HEK293 (cell line): ENCODE results near the gene SMTNL2.

Source experiments
- CTCF ChIA-PET: fragments of 350-600 bp; formaldehyde crosslinking; extraction: SDS; loops from one replicate; lab custom pipeline; 2021; ENCODE audit warnings: antibody characterized with exemption; lab: Yijun Ruan, JAX
- POLR2A ChIA-PET: fragments of 300-600 bp; formaldehyde crosslinking; extraction: SDS; loops from one replicate; lab custom pipeline; 2020; ENCODE audit warnings: antibody characterized with exemption, inconsistent platforms; lab: Yijun Ruan, JAX
- H3K27ac ChIP-seq: fragments of 200-500 bp; sonication (Bioruptor generic); 2 replicates; pipeline ENCODE4 v1.5.1; 2014; ENCODE audit warnings: low read depth, low read length, control low read depth, inconsistent platforms; ENCODE audit errors: extremely low read depth
- H3K36me3 ChIP-seq, 2 experiments: fragments of 200-500 bp in 1 of 2; sonication (Bioruptor generic) in 1 of 2; 1 replicate in 1 of 2; 2 replicates in 1 of 2; pipeline ENCODE4 v1.5.1; 2014 to 2017; ENCODE audit warnings: inconsistent platforms in 2 of 2, low read length in 2 of 2; ENCODE audit not compliant: control insufficient read depth in 2 of 2, insufficient read depth in 1 of 2
- H3K4me1 ChIP-seq: fragments of 200-500 bp; sonication (Bioruptor generic); 2 replicates; pipeline ENCODE4 v1.5.1; 2014; ENCODE audit warnings: mild to moderate bottlenecking, low read length, inconsistent platforms; ENCODE audit not compliant: control insufficient read depth, insufficient read depth
- H3K4me3 ChIP-seq: 2 replicates; pipeline ENCODE4 v1.5.1; 2011; ENCODE audit warnings: low read depth, mild to moderate bottlenecking, control low read depth, low read length, moderate library complexity
- H3K9me3 ChIP-seq: fragments of 200-500 bp; sonication (Bioruptor generic); 2 replicates; pipeline ENCODE4 v1.5.1; 2014; ENCODE audit warnings: low read depth, low read length, inconsistent platforms; ENCODE audit not compliant: control insufficient read depth, insufficient read depth
- GFI1B ChIP-seq: fragments of 450-650 bp; formaldehyde crosslinking; IDR thresholded peaks from 2 replicates; pipeline ENCODE4 v1.5.1; 2016; ENCODE audit warnings: missing biosample characterization, missing genetic modification characterization
- GLIS1 ChIP-seq: fragments of 450-650 bp; formaldehyde crosslinking; IDR thresholded peaks from 2 replicates; pipeline ENCODE4 v1.5.1; 2016; ENCODE audit warnings: missing biosample characterization, missing genetic modification characterization
- GLIS2 ChIP-seq: fragments of 450-650 bp; formaldehyde crosslinking; IDR thresholded peaks from 2 replicates; pipeline ENCODE4 v1.5.1; 2016; ENCODE audit warnings: missing biosample characterization, missing genetic modification characterization
- KLF17 ChIP-seq: fragments of 450-650 bp; formaldehyde crosslinking; IDR thresholded peaks from 2 replicates; pipeline ENCODE4 v1.5.1; 2016; ENCODE audit warnings: missing biosample characterization, missing genetic modification characterization
- SCRT2 ChIP-seq: fragments of 450-650 bp; formaldehyde crosslinking; IDR thresholded peaks from 2 replicates; pipeline ENCODE4 v1.5.1; 2016; ENCODE audit warnings: missing biosample characterization, missing genetic modification characterization
- ZBTB20 ChIP-seq: fragments of 450-650 bp; formaldehyde crosslinking; IDR thresholded peaks from 2 replicates; pipeline ENCODE4 v1.5.1; 2016; ENCODE audit warnings: missing biosample characterization, missing genetic modification characterization
- ZBTB6 ChIP-seq: fragments of 450-650 bp; formaldehyde crosslinking; IDR thresholded peaks from 2 replicates; pipeline ENCODE4 v1.5.1; 2017; ENCODE audit warnings: missing biosample characterization, missing genetic modification characterization
- ZBTB8A ChIP-seq: fragments of 450-650 bp; formaldehyde crosslinking; IDR thresholded peaks from 2 replicates; pipeline ENCODE4 v1.5.1; 2016; ENCODE audit warnings: missing biosample characterization, missing genetic modification characterization
- ZIC2 ChIP-seq: fragments of 450-650 bp; formaldehyde crosslinking; IDR thresholded peaks from 2 replicates; pipeline ENCODE4 v1.5.1; 2016; ENCODE audit warnings: missing biosample characterization, missing genetic modification characterization
- ZNF121 ChIP-seq: fragments of 450-650 bp; formaldehyde crosslinking; IDR thresholded peaks from 2 replicates; pipeline ENCODE4 v1.5.1; 2016; ENCODE audit warnings: missing biosample characterization, missing genetic modification characterization
- ZNF132 ChIP-seq: fragments of 450-650 bp; formaldehyde crosslinking; IDR thresholded peaks from 2 replicates; pipeline ENCODE4 v1.5.1; 2017; ENCODE audit warnings: missing biosample characterization, missing genetic modification characterization, borderline replicate concordance
- ZNF133 ChIP-seq: fragments of 450-650 bp; formaldehyde crosslinking; IDR thresholded peaks from 2 replicates; pipeline ENCODE4 v1.5.1; 2016; ENCODE audit warnings: missing biosample characterization, missing genetic modification characterization
- ZNF146 ChIP-seq: fragments of 450-650 bp; formaldehyde crosslinking; IDR thresholded peaks from 2 replicates; pipeline ENCODE4 v1.5.1; 2016; ENCODE audit warnings: missing biosample characterization, missing genetic modification characterization
- ZNF157 ChIP-seq: fragments of 450-650 bp; formaldehyde crosslinking; IDR thresholded peaks from 2 replicates; pipeline ENCODE4 v1.5.1; 2016; ENCODE audit warnings: missing biosample characterization, missing genetic modification characterization
- ZNF23 ChIP-seq: fragments of 450-650 bp; formaldehyde crosslinking; IDR thresholded peaks from 2 replicates; pipeline ENCODE4 v1.5.1; 2016; ENCODE audit warnings: missing biosample characterization, missing genetic modification characterization, borderline replicate concordance
- ZNF24 ChIP-seq: fragments of 450-650 bp; formaldehyde crosslinking; IDR thresholded peaks from 2 replicates; pipeline ENCODE4 v1.5.1; 2016; ENCODE audit warnings: missing biosample characterization, missing genetic modification characterization
- ZNF366 ChIP-seq: fragments of 450-650 bp; formaldehyde crosslinking; conservative IDR thresholded peaks from 2 replicates; pipeline ENCODE4 v1.5.1; 2016; ENCODE audit warnings: missing biosample characterization, missing genetic modification characterization
- ZNF37A ChIP-seq: fragments of 450-650 bp; IDR thresholded peaks from 2 replicates; pipeline ENCODE4 v1.5.1; 2018; ENCODE audit warnings: missing biosample characterization, missing genetic modification characterization
- ZNF426 ChIP-seq: fragments of 450-650 bp; formaldehyde crosslinking; IDR thresholded peaks from 2 replicates; pipeline ENCODE4 v1.5.1; 2017; ENCODE audit warnings: missing biosample characterization, missing genetic modification characterization, mild to moderate bottlenecking, inconsistent platforms, moderate library complexity
- ZNF645 ChIP-seq: fragments of 450-650 bp; formaldehyde crosslinking; IDR thresholded peaks from 2 replicates; pipeline ENCODE4; 2016; ENCODE audit warnings: missing biosample characterization, missing genetic modification characterization
- TF ChIP-seq, protein P1 (sequence below): fragments of 450-650 bp; formaldehyde crosslinking; IDR thresholded peaks from 2 replicates; pipeline ENCODE4 v1.5.1; 2016; ENCODE audit warnings: missing biosample characterization, missing genetic modification characterization
- TF ChIP-seq, protein P2 (sequence below): fragments of 450-650 bp; formaldehyde crosslinking; IDR thresholded peaks from 2 replicates; pipeline ENCODE4 v1.5.1; 2016; ENCODE audit warnings: missing biosample characterization, missing genetic modification characterization, borderline replicate concordance
- TF ChIP-seq, protein P3 (sequence below): fragments of 450-650 bp; formaldehyde crosslinking; IDR thresholded peaks from 2 replicates; pipeline ENCODE4 v1.5.1; 2016; ENCODE audit warnings: missing biosample characterization, missing genetic modification characterization, low read depth

The SMTNL2 gene

GRCh38 chr17:4592240-4593005, 8.1 kb downstream of the SMTNL2 start:
- POLR2A ChIA-PET = no interaction called here
- Histone ChIP-seq H3K4me1 (no peaks in the 10 kb centered on the region), H3K36me3 (no peaks in the 10 kb centered on the region), H3K27ac (no peak overlapping the region), H3K9me3 (no peaks in the 10 kb centered on the region), H3K4me3 (no peak overlapping the region)
- CTCF ChIA-PET = interaction anchor here (0.9 to 7.8 kb wide), 2 partner anchors 8 to 25 kb away, joined by 3 to 58 read pairs; no protein-coding TSS in a partner anchor
- TF ChIP-seq ZNF146 (tag by site-specific recombination) (no peak), ZNF645 (tag by site-specific recombination) (no peak), ZNF23 (tag by site-specific recombination) (no peak), ZNF132 (no peak), SCRT2 (tag by site-specific recombination) (no peak), ZNF157 (tag by site-specific recombination) (no peak), ZNF426 (tag by site-specific recombination) (no peak), ZNF121 (tag by site-specific recombination) (no peak), ZNF24 (tag by site-specific recombination) (no peak), ZNF37A (tag by site-specific recombination) (no peak)
- TF ChIP-seq, protein P1, sequence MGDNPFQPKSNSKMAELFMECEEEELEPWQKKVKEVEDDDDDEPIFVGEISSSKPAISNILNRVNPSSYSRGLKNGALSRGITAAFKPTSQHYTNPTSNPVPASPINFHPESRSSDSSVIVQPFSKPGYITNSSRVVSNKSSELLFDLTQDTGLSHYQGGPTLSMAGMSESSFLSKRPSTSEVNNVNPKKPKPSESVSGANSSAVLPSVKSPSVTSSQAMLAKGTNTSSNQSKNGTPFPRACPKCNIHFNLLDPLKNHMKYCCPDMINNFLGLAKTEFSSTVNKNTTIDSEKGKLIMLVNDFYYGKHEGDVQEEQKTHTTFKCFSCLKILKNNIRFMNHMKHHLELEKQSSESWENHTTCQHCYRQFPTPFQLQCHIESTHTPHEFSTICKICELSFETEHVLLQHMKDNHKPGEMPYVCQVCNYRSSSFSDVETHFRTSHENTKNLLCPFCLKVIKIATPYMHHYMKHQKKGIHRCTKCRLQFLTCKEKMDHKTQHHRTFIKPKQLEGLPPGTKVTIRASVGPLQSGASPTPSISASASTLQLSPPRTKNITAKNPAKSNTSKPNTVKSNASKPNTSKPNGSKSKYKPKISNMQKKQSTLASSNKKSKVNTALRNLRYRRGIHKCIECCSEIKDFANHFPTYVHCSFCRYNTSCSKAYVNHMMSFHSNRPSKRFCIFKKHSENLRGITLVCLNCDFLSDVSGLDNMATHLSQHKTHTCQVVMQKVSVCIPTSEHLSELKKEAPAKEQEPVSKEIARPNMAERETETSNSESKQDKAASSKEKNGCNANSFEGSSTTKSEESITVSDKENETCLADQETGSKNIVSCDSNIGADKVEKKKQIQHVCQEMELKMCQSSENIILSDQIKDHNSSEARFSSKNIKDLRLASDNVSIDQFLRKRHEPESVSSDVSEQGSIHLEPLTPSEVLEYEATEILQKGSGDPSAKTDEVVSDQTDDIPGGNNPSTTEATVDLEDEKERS (tag by site-specific recombination) = no peak
- TF ChIP-seq, protein P2, sequence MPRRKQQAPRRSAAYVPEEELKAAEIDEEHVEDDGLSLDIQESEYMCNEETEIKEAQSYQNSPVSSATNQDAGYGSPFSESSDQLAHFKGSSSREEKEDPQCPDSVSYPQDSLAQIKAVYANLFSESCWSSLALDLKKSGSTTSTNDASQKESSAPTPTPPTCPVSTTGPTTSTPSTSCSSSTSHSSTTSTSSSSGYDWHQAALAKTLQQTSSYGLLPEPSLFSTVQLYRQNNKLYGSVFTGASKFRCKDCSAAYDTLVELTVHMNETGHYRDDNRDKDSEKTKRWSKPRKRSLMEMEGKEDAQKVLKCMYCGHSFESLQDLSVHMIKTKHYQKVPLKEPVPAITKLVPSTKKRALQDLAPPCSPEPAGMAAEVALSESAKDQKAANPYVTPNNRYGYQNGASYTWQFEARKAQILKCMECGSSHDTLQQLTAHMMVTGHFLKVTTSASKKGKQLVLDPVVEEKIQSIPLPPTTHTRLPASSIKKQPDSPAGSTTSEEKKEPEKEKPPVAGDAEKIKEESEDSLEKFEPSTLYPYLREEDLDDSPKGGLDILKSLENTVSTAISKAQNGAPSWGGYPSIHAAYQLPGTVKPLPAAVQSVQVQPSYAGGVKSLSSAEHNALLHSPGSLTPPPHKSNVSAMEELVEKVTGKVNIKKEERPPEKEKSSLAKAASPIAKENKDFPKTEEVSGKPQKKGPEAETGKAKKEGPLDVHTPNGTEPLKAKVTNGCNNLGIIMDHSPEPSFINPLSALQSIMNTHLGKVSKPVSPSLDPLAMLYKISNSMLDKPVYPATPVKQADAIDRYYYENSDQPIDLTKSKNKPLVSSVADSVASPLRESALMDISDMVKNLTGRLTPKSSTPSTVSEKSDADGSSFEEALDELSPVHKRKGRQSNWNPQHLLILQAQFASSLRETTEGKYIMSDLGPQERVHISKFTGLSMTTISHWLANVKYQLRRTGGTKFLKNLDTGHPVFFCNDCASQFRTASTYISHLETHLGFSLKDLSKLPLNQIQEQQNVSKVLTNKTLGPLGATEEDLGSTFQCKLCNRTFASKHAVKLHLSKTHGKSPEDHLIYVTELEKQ (tag by site-specific recombination) = no peak

GRCh38 chr17:4593021-4593421, 8.7 kb downstream of the SMTNL2 start:
- no peak overlapping the region for H3K27ac ChIP-seq
- no peak overlapping the region for H3K4me3 ChIP-seq
- ChIA-PET POLR2A (no interaction called here), CTCF (interaction anchor here (7.8 kb wide), 1 partner anchor 26 kb away, joined by 58 read pairs; no protein-coding TSS in a partner anchor)
- H3K4me1 ChIP-seq = no peaks in the 10 kb centered on the region
- no peaks in the 10 kb centered on the region for H3K36me3 ChIP-seq
- H3K9me3 ChIP-seq = no peaks in the 10 kb centered on the region
- TF ChIP-seq ZBTB20 (tag by site-specific recombination) (no peak), GFI1B (no peak), ZIC2 (tag by site-specific recombination) (peak; percentile 47), ZNF366 (tag by site-specific recombination) (no peak), GLIS2 (tag by site-specific recombination) (0 out of 2 replicates have a peak, but pooled peaks have one; percentile 26), ZBTB6 (peak; percentile 45; the same call in 1 of the 2 replicates), KLF17 (tag by site-specific recombination) (no peak), ZNF133 (tag by site-specific recombination) (no peak), ZBTB8A (tag by site-specific recombination) (peak; percentile 31; the same call in 1 of the 2 replicates), ZNF24 (tag by site-specific recombination) (no peak), GLIS1 (tag by site-specific recombination) (peak; percentile 85)
- TF ChIP-seq, protein P3, sequence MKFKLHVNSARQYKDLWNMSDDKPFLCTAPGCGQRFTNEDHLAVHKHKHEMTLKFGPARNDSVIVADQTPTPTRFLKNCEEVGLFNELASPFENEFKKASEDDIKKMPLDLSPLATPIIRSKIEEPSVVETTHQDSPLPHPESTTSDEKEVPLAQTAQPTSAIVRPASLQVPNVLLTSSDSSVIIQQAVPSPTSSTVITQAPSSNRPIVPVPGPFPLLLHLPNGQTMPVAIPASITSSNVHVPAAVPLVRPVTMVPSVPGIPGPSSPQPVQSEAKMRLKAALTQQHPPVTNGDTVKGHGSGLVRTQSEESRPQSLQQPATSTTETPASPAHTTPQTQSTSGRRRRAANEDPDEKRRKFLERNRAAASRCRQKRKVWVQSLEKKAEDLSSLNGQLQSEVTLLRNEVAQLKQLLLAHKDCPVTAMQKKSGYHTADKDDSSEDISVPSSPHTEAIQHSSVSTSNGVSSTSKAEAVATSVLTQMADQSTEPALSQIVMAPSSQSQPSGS = no peak
